ENCODE measurements around the gene PLEKHG5.

GRCh38 chr1:6476483-6476882, 15.0 kb downstream of the PLEKHG5 start:
- no peak for TF ChIP-seq CTCF (IDR thresholded peaks at IDR 0.05)
- TF ChIP-seq POLR2A (IDR thresholded peaks at IDR 0.05): no peak

Measured in heart left ventricle (tissue), 13 donors.